Gastrocnemius medialis (tissue), 4 donors: ENCODE measurements around the gene HOXA3.

Source experiments
- CTCF ChIP-seq, 5 experiments: fragments of 450-650 bp in 3 of 5; fragments of 200-600 bp in 2 of 5; sonication (generic) in 2 of 5; IDR thresholded peaks in 4 of 5; conservative IDR thresholded peaks in 1 of 5; 1 replicate in 4 of 5; 2 replicates in 1 of 5; pipeline ENCODE4 v1.5.1; 2016 to 2019; ENCODE audit warnings: antibody characterized with exemption in 5 of 5, mild to moderate bottlenecking in 3 of 5, moderate library complexity in 3 of 5
- POLR2A ChIP-seq, 2 donors: fragments of 450-650 bp; IDR thresholded peaks; one replicate each; pipeline ENCODE4 v1.6.1; 2017; ENCODE audit warnings: antibody characterized with exemption in 2 of 2, mild to moderate bottlenecking in 2 of 2, moderate library complexity in 2 of 2

GRCh38 chr7:27143950-27144780 is 8.2 kb downstream of the HOXA3 start:
- peak in 3 of 5 experiments; percentile 9 to 62 (median 36) for TF ChIP-seq CTCF (IDR thresholded peaks at IDR 0.05 in 4 of 5, conservative IDR thresholded peaks at IDR 0.05 in 1 of 5)
- no peak for TF ChIP-seq POLR2A (IDR thresholded peaks at IDR 0.05)
